Stimulated activated CD4-positive, alpha-beta T cell treated with anti-CD3 and anti-CD28 coated beads, Interleukin-4, amount 100 ng/mL, for 24 hours (primary cell): ENCODE results near the gene THAP3.
"Not testable (repeated sequence)": the region's sequence is repeated elsewhere in the genome, so short reads cannot be mapped to it uniquely, and the experiment has no call there.

Experiments
- DNase-seq: peaks from one replicate; pipeline ENCODE4 v3.0.0-alpha.2; 2020

Gene THAP3

DNA sequence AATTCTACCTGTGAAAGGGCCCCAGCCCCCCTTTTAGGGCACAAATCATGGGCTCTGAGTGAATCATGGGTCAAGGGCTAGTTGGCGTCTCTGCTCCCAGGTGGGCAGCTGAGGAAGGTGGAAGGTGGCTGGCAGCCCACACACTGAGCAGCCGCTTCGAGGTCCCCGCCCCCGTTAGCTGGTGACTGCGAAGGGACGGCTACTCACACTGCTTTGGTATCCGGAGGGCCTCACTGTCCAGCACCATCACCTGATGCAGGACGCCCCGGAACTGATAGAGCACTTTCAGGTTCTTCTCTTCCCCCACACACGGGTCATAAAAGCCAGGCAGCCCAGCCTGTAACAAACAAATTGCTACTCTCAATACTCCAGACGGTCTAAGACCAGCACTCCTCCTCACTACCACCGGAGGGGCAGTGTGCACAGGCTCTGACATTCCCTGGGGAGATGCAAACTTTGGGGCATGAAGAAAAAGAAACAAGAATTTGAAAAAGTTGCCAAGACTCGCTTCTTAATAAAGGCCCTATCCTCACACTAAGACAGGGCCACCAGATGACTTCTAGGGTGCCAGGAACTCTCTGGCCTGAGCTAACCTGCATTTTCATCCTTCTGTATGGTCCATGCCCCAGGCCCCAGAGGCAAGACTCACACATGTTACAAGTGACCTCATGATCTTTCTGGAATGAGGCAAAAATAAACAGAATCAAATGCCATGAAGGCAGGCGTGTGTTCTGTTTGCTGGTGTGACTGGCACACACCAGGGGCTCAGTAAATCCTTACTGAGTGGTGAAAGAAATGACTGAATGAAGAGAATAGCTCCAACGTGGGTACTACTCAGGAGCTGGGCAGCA is 11.5 kb downstream of the THAP3 start:
- no peak for DNase-seq

DNA sequence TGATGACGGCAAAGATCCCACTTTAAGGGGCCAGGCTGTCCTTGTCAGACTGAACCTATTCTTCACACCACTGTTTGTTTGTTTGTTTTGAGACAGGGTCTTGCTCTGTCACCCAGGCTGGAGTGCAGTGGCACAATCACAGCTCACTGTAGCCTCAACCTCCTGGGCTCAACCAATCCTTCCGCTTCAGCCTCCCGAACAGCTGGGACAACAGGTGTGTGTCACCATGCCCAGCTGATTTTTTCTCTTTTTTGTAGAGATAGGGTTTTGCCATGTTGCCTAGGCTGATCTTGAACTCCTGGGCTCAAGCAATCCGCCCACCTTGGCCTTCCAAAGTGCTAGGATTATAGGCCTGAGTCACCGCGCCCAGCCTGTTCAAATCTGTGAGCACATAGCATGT is 12.1 kb downstream of the THAP3 start:
- not testable (repeated sequence) for DNase-seq

DNA sequence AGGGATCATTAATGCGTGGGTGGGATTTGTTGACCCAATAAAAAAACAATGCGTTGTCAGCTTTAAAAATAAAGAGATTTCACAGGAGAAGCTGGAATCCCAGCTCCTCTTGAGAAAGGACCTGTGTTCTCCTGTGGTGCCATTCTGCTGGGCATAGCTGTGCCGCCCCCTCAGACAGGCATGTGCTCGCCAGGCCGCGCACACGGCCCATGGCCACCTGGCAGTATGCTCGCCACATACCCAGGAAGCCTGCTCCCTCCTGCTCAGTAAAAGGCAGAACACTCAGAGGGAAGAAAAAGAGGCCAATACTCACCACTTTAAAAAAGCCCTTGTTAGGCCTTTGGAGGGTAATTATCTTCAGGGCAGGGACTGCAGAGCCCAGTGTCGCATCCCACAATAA is 13.1 kb downstream of the THAP3 start:
- no peak for DNase-seq

DNA sequence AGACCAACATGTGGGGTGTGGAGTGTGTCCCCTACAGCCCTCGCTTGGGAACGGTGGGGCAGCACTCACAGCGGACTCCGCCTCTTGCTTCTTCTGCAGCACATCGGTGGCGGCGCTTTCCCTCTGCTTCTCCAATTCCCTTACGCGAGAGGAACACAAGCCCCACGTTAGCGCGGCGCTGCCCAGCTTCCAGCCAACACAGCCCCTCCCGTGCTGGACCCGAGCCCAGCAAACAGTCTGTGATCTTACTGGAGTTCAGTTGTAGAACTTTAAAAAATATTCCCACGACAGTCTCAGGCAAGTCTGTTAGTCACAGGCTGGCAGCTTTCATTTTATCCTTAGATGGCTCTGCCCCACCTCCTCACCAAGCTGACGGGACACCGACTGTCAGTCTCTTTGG is 13.6 kb downstream of the THAP3 start:
- no peak for DNase-seq

DNA sequence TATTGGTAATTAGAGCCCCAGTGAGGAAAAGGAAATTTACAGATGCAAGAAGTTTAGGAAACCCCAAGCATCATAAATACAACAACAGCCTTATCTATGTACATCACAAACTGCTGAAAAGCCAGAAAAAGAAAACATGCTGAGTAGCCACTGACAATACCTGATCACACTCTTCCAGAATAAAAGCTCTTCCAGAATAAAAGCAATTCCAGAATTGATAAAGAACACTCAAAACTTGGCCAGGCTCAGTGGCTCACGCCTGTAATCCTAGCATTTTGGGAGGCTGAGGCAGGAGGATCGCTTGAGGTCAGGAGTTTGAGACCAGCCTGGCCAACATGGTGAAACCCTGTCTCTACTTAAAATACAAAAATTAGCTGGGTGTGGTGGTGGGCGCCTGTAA is 16.2 kb downstream of the THAP3 start:
- DNase-seq, result not testable (repeated sequence)

DNA sequence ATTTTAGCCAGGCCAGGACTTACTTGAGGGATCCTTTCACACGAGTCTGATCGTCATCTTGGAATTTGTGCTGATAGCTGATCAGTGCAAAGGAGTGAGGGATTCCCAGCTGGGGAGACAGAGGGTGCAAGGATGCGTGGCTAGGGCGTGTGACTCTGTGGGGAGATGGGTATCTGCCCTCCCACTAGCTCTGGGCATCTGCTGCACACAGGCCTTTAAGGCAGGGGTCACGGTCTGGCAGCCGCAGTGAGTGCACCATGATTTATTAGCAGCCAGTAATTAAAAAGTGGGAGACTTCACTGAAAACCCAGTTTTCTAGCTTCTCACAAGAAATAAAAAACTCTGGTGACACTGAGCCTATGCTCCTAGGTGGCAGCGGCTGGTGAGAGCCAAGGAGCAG is 20.4 kb downstream of the THAP3 start:
- DNase-seq, result no peak

DNA sequence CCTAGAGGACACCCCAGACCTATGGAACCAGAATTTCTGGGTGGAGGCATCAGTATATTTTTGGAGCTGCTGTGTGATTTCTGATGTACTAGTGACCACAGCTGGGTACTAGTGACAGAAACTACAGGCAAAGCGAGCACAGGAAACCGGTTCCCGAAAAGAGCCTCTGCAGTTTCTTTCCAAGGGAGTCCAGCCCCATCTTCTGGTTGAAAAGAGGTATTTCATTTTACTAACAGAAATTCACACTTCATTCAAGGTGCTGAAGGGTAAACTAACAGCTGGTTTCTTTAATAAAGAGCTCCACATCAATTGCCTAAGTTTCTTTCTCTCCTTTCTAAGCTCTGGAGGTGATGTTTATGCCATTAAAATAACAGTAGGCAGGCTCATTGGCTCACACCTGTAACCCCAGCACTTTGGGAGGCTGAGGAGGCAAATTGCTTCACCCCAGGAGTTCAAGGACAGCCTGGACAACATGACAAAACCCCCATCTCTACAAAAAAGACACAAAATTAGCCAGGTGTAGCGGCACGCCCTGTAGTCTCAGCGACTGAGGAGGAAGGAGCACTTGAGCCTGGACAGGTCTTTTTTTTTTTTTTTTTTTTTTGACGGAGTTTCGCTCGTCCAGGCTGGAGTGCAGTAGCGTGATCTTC is 22.0 kb downstream of the THAP3 start:
- DNase-seq, result peak; percentile 19

DNA sequence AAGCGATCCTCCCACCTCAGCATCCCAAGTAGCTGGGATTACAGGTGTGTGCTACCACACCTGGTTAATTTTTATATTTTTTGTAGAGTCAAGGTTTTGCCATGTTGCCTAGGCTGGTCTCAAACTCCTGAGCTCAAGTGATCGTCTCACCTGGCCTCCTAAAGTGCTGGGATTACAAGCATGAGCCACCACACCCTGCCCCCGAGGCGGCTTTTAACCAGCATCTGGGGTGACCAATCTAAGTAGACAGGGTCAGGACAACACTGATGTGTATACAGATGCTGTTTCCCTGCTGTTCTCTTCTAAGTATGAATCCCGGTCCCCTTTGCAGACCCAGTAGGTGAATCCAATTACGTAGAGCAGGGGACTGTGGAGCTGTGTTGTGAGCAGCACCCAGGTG is 23.9 kb downstream of the THAP3 start:
- no peak for DNase-seq

DNA sequence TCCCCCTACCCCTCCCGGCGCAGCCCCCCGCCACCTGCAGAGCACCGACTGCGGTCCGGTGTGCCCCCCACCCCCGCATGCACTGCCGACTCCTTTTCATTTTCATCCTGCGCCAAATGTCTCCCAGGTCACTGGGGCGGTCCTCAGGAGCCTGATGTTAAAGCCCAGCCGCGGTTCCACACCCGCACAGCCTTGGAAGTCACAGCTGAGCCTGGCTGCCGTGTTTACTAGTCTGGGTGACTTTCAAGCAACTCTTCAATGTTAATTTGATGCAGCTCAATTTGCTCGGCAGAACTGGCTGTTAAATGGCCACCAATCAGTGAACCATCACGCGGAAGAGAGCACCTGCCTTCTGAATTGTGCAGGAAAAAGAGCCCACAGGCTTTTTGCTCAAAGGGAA is 27.2 kb downstream of the THAP3 start:
- no peak for DNase-seq

DNA sequence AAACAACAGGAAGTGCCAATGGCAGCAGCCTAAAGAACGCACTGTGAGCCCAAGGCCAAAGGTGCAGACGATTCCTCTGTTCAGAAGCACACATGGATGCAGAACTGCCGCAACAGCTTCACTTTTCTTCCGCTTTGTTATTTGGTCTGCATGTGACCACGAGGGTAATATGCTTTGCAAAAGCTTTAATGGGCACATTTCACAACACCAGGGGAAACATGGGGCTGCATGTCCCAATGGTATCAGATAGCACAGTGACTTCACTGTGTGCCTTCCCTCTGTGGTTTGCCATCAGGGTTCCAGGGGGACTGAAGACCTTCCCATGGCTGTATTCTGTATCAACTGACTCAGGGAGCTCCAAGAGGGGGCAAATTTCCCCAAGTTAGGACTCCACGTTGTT is 28.3 kb downstream of the THAP3 start:
- DNase-seq, result no peak

DNA sequence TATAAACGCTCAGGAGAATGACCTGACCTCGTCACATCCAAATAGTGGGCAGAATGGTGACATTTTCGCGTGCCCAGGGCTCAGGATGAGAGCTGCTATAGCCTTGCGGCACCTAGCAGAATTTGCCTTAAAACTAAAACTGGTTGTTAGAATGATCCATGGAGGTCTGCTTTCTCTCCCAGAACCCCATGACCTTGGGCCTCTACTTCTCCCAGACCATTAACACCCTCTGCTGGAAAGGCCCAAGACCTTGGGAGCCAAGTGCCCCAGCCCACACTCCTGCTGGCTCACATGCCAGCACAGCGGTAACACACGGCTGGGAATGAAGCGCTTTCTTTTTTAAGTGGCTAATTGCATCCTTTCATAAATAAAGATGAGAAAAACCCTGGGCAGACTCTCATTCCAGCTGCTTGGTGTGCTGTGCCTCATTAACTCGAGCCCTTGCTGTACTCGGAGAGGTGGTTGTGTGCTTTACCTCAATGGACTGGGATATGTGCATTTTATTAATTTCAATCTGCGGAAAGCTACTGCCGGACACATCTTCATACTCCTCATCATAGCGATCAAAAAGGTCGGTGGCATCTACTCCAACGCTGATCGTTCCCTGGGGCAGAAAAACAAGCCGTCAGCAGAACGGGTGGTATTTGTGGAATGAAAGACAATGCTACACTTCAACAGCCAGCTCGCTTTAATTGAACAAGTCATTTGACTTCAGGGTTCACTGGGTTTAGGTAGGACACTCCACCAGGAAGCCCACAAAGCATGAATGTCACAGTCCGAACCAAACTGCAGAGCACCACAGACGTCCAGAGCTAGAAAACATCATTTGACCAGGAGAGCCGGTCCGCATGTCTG is 29.0 kb downstream of the THAP3 start:
- no peak for DNase-seq

DNA sequence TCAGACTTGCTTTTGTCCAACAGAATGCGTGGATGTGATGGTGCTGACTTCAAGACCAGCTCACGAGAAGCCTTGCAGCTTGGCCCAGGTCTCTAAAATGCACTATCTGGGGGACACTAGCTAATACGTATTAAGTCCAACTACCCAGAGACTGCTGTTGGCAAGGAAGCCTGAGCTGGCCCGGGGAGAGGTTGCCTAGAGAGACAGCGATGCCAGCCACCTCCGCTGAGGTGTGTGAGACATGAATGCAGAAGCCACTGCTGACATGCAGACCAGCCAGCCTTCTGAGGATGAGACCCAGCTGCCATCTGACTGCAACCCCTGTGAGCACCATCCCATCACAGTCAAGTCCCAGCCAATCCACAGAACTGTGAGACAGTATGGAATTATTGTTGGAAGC is 32.5 kb downstream of the THAP3 start:
- no peak for DNase-seq

DNA sequence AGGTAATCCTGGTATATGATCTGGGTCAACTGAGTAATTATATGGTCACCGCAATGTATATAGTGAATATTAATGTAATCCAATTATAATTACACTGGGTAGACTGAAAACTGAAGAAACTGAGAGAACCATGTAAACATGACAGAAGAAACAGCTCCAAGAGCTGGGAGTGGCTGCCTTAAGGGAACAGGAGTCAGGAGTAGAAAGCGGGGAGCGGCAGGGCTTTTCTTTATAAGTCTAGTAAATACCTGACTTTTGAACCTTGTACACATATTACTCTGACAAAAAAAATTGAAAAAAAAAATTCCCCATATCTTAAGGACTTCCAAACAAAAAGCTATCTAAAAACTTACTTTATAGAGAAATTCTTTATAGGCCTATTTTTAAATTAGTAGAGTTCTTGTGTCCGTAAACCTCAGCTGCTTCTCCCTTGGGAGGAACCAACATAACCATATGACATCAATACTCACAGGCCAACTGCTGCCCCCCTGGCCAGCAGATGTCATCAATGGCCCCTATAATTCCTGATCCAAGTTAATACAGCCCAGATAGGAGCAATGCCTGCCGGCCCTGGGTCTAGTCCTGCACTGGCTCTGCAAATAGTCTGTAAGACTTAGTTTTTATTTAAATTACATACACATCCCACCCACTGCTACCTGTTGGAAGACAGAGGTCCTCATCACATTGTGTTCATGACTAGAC is 33.8 kb downstream of the THAP3 start:
- DNase-seq, result no peak

DNA sequence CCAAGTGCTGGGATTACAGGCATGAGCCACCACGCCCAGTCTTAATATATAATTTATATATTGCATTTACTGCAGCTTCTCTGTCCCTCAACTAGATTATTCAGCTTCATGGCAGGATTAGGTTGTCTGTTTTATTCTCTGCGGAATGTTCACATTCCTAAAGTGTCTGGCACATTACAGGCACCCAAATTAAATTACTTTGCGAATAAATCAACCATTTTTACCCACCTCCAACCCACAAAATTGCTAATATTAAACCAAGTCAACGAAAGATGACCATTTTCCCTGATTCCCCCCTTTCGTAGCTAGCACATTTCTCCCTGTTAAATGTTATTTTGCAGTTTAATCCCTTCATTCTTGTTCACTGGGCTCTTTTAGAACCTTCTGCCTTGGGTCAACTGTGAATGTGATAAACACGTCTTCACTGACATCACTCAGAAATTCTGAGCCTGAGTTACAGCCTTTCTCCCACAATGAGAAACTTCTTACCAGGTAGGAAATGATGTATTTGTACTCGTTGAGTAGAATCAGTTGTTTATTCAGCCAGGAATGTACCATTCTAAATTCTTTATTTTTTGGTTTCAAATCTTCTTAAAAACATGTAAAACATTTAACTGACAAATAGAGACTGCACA is 35.9 kb downstream of the THAP3 start:
- no peak for DNase-seq

DNA sequence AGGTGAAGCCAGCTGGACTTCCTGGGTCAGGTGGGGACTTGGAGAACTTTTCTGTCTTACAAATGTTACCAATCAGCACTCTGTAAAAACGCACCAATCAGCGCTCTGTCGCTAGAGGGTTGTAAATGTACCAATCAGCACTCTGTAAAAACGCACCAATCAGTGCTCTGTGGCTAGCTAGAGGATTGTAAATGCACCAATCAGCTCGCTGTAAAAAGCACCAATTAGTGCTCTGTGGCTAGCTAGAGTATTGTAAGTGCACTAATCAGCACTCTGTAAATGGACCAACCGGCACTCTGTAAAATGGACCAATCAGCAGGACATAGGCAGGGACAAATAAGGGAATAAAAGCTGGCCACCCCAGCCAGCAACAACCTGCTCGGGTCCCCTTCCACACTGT is 37.8 kb downstream of the THAP3 start:
- DNase-seq, result not testable (repeated sequence)

DNA sequence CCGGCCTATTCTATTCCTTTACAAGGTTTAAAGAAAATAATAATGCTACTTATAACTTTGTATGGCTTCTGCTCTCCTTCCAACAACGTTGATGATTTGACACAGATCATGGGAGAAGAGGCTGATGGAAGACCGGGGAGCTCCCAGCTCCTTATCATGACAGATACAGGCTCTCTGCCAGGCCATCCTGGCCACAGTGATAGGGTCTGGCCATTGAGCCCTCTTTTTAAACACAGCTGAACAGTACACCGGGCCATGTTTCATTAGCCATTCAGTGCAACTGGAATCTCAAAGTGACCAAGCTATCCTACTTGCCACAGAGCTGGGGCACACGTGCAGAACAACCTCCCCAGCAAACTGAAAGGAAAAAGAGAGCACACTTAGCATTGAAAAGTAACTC is 42.0 kb downstream of the THAP3 start:
- DNase-seq, result no peak

DNA sequence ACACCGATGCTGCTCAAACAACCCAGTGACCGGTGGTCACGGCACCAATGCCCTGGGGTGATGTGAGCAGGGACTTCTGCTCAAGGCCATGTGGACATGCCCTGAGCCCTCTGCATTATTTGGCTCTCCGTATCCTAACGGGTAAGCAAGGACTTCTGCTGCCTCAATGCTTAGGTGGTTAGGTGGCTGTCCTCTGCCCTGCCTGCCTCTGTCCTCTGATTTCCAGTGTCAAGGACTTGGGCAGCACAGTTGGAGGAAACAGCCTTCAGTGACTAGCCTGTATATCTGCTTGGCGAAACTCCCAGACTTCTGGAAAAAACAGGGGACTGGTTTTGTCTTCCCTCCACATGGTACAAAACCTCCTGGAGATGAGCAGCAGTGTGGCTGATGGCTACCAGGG is 42.5 kb downstream of the THAP3 start:
- DNase-seq, result no peak

DNA sequence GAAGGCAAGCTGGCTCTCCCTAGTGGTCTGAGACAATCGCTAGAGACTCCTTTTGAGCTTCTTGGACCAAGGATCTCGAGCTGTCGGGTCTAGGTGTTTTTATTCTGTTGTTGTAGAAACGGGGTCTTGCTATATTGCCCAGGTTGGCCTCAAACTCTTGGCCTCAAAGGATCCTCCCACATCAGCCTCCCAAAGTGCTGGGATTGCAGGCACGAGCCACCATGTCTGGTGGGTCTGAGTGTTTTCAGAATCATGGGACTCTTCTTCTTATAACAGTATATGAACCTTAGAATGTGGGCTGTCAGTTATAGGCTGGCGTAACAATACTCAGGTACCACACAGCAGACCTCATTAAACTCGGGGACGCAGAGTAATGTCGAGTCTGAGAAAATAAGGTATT is 43.8 kb downstream of the THAP3 start:
- no peak for DNase-seq

DNA sequence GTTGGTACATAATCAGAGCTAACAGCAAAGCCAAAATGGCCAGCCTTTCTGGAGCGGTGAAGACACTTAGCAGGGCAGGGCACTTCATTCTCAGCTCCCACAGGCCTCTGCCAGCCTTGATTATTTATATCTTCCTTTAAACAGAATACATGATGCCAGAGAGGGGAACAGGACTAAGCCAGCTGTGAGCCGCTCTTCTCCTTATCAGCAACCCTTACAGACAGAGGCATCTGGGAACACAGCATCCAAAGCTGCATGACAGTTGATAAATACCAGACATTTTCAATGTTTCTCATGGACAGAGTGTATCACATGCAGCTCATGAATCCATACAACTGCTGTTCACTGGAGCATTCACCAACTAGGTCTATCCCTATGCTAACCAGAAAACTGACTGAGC is 47.9 kb downstream of the THAP3 start:
- DNase-seq, result no peak

DNA sequence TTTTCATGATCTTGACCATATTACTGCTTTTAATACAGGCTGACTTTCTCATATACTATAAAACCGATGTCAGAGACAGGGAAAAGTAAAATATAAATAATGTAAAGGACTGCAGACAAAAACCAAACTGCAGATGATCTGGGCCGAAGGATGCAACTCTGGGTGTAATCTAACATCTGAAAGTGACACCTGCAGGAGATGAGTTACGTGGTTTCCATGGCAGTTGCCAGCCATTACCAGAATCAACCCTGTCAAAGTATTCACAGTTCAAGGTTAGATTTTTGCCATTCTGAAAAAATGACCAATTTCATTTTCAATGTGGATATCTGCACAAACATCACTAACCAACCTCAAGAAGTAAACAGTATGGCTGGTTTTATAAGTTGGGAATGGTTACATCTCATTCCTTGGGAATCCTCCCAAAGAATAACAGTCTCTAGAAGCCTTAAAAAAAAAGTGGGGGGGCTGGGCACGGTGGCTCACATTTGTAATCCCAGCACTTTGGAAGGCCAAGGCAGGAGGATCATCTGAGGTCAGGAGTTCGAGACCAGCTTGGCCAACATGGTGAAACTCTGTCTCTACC is 49.2 kb downstream of the THAP3 start:
- DNase-seq, result no peak

DNA sequence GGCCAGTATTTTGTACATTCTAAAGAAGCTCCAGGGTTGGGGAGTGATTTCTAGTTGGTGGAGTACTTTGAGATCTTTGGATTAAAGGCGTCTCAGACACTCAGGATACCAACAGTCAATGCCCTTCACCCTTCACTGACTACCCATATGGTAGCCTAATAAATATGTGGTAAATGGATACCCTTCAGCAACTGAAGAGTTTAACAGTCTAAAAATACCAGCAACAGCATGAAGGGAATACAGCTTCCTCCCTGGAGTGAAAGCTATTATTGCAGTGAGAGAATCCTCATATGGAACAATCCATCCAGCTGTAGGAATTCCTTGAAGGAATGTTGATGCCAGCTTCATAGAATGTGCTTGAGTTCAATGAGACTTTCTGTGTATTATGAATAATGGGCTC is 50.1 kb downstream of the THAP3 start:
- no peak for DNase-seq

DNA sequence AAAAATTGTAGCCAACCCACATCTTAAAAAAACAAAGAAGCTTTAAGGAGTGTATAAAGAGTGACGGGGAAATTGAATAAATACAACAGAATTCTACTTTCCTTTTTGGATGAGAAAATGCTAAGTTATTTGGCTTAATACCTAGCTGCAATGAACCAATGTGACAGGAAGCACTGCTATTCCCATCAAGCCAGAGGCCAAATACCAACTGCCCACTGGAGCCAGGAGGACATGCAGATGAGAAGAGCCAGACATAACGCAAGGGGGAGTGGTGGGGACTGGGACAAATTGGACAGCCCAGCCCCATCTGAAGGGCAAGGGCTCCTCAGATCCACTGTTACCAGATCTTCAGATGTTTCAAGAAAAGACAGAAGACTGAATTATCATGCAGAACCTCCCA is 51.3 kb downstream of the THAP3 start:
- no peak for DNase-seq
